Astrocyte of the cerebellum (primary cell): Measurements from ENCODE around the gene HOXA5.

Experiments
- DNase-seq: peaks from one replicate; pipeline ENCODE4 v3.0.0-alpha.2; 2011; ENCODE audit warnings: low read depth
- H3K4me3 ChIP-seq: 2 replicates; pipeline ENCODE4 v1.5.1; 2011; ENCODE audit warnings: mild to moderate bottlenecking, low read depth, low read length, moderate library complexity
- CTCF ChIP-seq: IDR thresholded peaks from 2 replicates; pipeline ENCODE4 v1.5.1; 2012; ENCODE audit warnings: low read length, low read depth, moderate library complexity, mild to moderate bottlenecking; ENCODE audit errors: missing control alignments
- in situ Hi-C: cut with HindIII; loops from 2 replicates; pipeline ENCODE4 v1.10.0; 2017; ENCODE audit warnings: low sequenced_read_pairs

HOXA5 gene

DNA sequence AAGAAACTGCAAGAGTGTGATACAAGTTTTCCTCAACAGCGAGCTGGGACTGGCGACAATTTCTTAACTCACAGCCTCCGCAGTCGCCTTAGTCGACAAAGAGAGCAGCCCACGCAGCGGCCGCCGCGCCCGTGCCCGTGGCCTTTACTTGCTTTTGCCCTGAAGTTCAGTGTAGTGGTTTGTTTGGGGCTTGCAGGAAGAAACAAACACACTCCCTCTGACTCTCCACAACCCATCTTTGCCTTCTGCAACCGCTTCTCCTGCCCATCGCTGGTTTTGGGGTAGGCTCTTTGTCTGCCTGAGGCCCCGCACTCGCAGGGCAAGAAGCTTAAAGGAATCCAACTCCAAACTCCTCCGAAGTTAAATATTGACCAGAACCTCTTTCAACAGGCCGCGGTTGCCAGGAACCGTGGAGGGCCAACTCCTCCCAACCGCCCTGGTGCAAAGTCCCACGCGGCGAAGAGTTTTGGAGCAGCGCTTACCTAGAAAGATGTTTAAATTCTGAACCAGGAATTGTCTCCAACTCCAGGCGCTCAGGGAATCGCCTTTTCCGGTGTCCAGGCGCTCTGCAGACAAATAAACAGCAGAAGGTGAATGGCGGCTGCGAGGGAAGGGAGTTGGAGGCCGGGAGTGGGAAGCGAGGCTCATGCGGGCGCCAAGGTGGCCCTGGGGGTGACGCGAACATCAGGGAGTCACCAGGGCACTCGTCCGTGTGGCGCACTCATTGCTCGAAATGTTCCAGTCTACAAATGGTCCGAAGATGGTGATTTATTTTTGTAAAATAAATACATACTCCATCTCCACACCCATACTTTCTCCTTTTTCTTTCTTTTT lies 21.2 kb downstream of the HOXA5 start:
- DNase-seq, result no peak
- in situ Hi-C loops, result no loop called here
- TF ChIP-seq CTCF, result no peak
- peak overlapping the region; percentile 50 for H3K4me3 ChIP-seq

DNA sequence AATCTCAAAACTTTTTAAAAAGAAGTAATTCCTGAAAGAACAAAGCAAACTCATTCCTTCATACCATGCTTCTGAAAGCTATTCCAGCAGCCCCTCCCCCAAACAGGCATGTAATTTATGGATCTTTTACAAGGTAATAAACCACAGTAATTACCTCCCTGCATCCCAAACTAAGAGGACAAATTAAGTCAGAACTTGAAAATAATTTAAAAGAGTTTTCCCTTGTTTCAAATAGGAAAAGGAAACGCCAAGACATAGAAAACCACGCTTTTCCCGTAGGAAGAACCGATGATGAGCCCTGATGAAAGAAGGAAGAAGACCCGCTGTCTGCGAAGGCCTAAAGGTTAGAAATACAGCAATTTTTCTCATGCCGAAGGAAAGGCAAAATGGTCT lies 21.8 kb downstream of the HOXA5 start:
- DNase-seq, result no peak
- no peak for TF ChIP-seq CTCF
- H3K4me3 ChIP-seq, result peak overlapping the region; percentile 50
- in situ Hi-C loops, result no loop called here

DNA sequence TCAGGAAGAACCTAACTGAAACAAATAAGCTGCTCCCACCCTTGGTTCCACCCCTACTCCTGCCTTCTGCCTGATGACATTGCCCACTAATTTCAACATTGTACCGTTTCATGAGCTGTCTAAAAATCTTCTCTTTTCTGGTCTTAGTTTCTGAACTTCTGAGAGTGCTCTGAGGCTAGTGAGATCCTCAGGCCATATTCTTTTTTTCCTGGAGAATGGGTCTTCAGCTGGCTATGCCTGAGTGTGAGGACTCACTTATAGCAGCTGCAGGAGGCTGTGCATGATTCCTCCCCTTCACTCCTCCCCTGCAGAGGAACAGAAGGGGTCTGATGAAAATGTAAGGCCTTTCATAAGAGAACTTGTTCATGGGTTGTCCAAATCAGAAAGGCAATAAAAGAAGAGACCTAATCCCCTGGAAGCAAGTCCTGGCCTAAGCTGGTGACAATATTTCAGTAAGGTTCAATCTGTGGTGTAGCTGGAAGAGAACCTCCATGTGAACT lies 24.0 kb downstream of the HOXA5 start:
- DNase-seq, result no peak
- in situ Hi-C loops, result loop anchor here (5.0 kb wide), 1 partner anchor 267 kb away; no protein-coding TSS in a partner anchor
- no peak overlapping the region for H3K4me3 ChIP-seq
- TF ChIP-seq CTCF, result no peak

GRCh38 chr7:27118580-27118979 lies 24.9 kb downstream of the HOXA5 start:
- in situ Hi-C loops, result loop anchor here (5.0 kb wide), 1 partner anchor 266 kb away; no protein-coding TSS in a partner anchor
- DNase-seq, result no peak
- no peak for TF ChIP-seq CTCF
- peak overlapping the region; percentile 76 for H3K4me3 ChIP-seq

DNA sequence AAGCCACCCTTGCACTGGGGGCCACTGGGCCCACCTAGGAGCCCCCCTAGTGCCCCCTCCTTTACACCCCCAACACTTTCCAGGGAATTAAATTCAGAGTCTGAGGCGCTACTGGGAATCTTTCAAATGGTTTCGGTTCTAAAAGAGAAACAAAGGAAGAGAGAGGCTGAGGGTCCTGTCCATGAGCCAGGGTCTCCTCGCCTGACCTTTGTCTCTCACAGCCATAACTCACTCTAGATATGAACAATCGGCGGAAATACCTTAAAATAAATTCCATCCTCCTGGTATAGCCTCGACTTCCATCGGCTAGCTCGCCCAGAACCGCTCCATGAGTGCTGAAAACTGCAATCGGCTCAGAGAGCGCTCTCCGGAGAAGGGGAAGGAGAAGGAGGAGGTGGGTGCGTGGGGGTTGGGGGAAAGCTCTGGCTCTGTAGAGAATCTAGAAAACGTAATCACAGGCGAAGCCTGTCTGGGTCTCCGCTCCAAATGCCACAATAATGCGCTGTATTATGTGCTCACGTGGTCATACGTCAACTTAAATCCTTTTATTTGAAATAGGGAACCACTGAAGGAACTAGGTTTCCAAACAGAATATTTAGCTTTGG lies 25.5 kb downstream of the HOXA5 start:
- H3K4me3 ChIP-seq, result peak overlapping the region; percentile 76
- in situ Hi-C loops, result loop anchor here (5.0 kb wide), 1 partner anchor 266 kb away; no protein-coding TSS in a partner anchor
- DNase-seq, result no peak
- no peak for TF ChIP-seq CTCF

GRCh38 chr7:27116962-27117886 lies 26.3 kb downstream of the HOXA5 start:
- TF ChIP-seq CTCF, result no peak
- in situ Hi-C loops, result loop anchor here (5.0 kb wide), 1 partner anchor 265 kb away; no protein-coding TSS in a partner anchor
- peak overlapping the region; percentile 76 for H3K4me3 ChIP-seq
- no peak for DNase-seq
